ENCODE data around the gene STAC2.
"Not testable (repeated sequence)": the region's sequence is repeated elsewhere in the genome, so short reads cannot be mapped to it uniquely, and the experiment has no call there.

The STAC2 gene

DNA sequence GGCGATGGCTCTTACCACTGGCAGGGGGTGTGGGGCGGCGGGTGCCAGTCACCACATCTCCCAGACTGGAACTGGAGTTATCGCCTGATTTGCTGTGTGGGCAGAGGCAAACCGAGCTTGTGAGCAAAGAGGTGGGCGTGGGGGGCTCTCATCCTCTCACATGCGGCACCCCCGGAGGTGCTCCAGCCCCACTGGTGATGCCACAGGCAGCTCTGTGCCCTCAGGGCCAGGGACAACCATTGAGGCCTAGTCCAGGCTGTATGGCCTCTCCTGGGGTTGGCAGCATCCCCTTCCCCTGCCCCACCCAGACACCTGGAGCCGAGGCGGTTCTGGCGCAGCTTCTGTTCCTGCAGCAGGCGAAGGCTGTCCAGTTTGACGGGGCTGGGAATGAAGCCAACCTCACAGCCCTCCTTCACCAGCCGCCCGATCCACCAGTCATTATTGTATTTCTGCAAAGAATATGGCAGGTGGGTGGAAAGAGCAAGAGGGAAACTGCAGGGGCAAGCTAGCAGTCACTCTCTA is 39.2 kb downstream of the STAC2 start:
- no peak for DNase-seq

DNA sequence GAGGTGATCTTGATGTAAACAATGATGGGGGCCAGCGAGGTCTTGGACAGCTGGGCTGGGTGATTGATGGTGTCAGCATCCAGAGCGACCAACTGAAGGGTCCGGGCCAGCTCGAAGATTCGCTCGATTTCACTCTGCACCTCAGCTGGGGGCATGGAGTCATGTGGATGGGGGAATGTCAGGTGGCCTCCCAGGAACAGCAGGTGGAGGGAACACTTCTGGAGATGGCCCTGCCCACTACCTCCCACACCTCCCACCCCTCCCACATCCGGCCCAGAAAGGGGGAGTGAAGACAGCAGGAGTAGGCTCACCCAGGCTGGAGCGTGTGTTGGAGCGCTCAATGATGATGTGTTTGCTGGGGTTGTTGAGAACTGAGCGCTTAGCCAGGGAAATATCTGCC is 42.0 kb downstream of the STAC2 start:
- no peak for DNase-seq

DNA sequence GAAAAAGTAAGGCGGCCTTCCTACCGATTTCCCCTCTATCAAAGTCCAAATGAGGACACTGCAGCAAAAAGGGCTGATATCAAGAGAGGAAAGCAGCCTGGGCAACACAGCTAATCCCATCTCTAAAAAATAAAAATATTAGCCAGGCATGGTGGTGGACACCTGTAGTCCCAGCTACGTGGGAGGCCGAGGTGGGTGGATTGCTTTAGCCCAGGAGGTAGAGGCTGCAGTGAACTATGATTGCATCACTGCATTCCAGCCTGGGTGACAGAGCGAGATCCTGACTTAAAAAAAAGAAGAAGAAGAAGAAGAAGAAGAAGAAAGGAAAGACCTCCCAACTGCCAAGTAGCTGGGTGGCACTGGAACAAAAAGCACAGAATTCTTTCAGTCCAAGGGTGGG is 42.7 kb downstream of the STAC2 start:
- no peak for DNase-seq

DNA sequence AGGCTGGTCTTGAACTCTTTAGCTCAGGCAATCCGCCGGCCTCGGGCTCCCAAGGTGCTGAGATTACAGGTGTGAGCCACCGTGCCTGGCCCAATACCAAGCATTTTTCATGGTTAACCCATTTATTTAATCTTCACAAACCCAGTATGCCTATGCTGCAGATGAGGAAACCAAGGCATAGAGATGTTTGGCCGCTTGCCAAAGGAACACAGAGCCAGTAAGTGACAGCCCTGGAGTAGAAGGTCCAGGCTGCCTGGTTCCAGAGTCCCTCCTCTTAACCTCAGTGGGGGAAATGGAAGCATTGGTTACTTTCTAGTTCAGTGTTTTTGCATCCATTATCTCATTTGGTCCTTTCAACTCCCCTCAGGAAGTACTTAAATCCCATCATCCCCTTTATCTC is 44.4 kb downstream of the STAC2 start:
- no peak for DNase-seq

DNA sequence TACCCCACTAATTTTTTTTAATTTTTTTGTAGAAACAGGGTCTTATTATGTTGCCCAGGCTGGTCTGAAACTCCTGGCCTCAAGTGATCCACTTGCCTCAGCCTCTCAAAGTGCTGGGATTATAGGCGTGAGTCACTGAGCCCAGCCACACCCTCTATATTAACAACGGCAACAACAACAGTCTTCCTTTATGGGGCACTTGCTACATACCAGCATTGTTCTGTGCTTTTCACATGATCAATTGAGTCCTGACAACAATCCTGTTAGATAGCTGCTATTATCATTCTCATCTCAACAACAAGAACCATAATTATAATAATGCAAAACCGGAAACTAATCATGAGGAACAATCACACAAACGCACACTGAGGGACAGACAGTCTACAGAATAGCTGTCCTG is 47.2 kb downstream of the STAC2 start:
- no peak for DNase-seq

DNA sequence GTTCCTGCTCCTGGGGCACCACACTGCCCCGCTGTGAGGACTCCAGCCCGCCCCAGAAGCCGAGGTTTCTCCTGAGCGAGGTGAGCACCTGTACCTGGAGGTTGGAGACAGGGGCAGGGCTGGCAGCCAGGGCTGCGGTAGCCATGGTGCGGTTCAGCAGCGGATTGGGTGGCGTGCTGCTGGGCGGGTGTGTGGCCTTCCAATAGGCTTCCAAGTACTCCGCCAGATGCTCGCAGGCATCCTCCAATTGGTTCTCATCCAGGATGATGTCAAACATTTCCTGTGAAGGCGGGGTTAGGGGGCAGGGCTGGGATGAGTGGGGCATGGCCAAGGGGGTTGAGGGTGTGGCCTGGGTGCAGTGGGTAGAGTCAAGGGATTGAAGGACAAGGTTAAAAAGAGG is 48.5 kb downstream of the STAC2 start:
- no peak for DNase-seq

DNA sequence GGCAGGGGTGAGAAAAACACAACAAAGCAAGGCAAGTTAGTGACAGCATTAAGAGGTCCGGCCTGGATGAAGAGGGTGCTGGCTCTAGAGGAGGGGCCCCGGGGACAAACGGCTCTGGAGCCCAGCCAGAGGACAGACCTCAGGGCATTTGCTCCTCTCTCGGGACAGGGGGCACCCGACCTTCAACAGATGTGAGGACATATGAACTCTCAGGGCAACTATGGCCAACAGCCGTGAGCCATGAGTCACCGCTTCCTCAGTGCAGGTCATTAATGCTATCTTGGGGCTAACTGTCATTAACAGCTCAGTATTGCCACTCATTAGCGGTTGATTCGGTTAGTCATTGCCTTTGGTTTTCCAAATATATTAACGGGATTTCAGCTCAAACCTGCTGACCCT is 50.1 kb downstream of the STAC2 start:
- DNase-seq, result no peak

DNA sequence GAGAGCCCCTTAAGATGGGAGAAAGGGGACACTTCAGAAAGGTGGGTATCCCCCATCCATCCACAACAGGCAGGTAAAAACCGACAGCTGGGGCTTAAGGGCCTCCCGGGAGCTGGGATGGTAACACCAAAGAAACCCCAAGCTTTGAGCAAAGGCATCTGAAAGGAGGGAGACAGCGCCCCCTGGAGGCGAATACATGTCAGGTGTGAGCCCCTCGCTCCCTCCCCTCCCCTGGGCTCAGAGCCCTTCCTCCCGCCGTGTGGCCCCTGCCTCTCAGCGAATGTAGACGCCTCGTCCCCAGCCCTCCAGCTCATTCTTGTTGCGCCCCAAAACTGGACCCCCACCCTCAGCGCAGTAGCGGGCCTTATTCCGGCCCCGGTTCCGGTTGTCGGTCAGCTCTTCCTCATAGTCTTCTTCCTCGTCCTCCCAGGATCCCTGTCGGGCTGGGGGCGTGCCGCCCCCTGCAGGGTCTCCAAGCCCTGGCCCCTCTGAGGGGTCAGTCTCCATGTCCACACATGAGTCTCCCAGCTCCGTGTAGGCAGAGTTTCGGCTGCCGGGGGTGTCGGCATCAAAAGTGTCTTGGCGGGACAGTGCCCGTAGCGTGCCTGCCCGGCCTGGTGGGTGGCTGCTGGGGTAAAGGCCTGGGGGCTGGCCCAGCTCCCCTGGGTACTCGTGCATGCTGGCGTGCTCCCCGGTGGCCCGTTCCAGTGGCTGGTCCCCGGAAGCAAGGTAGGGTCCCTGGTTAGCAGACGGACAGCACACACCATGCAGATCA is 50.6 kb downstream of the STAC2 start:
- peak; percentile 77 for DNase-seq

DNA sequence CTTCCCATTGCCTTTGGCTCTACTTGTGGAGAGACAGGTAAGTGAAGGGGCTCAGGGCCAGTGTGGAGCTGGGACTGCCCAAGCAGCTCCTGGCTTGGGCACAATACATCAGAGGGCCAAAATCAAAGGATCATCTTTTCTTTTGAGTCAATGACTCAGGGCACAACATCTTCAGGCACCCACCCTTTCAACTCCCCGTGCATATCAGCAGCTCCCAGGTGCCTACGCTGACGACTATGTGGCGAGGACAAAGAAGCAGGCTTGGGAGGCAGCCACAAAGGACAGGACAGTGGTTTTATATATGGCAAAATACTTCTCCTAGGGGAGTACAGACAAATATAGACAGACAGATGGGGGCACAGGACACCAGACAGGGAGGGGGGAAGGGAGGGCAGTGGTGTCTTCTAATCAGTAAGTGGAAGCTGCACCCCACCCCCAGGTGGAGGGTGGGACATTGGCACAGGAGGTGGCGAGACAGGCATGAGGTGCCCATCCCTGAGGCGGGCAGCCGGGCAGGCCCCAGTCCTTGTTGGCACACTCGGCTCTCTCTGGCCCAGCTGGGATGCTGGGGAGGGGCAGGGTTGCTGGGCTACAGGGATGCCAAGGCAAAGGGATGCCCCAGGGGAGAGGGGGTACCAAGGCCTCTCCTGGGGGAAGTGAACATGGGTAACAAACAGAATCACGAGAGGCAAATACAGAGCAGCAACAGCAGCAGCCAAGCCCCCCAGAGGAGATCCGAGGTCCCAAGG is 52.0 kb downstream of the STAC2 start:
- DNase-seq, result no peak

DNA sequence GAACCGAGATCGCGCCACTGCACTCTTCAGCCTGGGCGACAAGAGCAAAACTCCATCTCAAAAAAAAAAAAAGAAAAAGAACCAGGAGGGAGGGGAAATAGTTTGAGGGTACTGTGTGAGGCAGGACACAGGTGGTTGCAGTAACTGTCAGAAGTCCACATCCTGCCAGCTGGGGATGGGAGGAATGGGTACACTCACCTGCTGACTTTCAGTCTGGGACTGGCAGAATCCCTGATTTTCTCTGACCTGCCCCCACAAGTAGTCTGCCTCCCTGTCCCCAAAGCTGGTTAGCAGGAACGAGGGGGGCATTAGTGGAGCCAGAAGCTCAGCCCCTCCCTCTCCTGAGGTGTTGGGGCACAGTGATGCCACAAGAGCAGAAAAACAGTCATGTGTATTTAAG is 52.7 kb downstream of the STAC2 start:
- DNase-seq, result no peak

DNA sequence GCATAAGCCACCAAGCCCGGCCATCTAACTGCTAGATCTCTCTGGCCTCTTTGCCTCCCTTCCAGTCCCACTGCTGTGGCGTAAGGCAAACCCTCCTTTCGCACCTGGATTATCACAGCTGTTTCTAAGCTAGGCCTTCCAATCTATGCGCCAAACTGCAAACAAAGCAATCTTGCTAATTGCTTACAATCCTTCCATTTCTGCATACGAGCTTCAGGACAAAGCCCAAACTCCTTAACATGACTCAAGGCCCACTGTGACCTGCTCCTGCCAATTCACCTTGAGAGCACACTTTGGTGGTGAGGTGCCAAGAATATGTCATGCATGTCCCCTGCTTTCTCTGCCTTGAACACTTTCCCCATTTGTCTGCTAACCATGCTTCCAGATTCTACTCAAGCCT is 53.8 kb downstream of the STAC2 start:
- DNase-seq, result no peak

DNA sequence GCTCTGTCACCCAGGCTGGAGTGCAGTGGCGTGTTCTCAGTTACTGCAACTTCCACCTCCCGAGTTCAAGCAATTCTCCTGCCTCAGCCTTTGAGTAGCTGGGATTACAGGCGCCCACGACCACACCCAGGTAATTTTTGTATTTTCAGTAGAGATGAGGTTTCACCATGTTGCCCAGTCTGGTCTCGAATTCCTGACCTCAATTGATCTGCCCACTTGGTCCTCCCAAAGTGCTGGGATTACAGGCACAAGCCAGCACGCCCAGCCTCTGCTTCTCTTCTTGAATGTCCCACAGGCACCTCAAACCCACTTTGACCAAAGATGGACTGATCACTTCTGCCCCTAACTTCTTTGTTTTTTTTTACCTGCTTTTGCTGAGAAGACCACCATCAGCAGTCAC is 55.2 kb downstream of the STAC2 start:
- DNase-seq, result no peak

DNA sequence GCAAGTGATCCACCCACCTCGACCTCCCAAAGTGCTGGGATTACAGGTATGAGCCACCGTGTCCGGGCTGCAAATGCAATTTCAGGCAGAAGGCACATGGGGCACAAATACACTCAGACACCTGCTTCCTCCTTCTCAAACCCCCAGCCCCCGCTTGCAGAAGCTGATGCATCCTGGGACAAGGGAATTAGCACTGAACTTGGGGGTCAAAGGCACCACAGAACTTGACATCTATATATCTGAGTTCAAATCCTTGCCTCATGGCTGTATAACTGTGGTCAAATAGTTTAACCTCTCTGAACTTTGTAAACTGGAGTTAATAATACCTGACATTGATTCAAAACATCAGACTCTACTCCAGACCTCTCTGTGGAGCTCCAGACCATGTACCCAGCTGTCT is 55.6 kb downstream of the STAC2 start:
- DNase-seq, result no peak

DNA sequence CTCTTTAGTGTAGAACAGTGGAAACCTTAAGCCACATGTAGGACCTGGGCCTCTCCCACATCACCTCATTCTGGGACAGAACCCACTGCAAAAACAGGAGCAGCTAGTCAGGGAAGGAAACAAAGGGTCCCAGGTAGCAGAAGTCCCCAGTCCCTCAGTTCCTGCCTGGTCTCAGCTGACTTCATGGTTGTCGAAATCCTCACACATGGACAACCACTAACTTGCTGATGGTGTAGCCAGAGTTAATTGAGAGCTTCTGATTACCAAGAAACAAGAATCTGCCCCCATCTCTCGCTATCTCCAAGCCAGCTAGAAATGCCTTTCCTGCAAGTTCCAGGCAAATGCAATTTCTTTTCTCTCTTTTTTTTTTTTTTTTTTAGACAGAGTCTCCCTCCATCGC is 56.2 kb downstream of the STAC2 start:
- no peak for DNase-seq

DNA sequence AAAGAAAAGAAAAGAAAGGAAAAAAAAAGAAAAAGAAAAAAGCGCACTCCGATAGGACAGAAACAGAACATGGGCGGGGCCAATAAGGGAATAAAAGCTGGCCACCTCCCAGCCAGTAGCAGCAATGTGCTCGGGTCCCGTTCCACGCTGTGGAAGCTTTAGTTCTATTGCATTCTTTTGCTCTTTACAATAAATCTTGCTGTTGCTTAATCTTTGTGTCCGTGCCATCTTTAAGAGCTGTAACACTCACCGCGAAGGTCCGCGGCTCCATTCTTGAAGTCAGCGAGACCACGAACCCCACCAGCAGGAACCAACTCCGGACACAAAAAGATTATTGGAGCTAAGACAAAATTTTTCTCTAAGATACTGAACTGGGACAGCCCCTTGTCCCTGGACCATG is 56.6 kb downstream of the STAC2 start:
- no peak for DNase-seq

DNA sequence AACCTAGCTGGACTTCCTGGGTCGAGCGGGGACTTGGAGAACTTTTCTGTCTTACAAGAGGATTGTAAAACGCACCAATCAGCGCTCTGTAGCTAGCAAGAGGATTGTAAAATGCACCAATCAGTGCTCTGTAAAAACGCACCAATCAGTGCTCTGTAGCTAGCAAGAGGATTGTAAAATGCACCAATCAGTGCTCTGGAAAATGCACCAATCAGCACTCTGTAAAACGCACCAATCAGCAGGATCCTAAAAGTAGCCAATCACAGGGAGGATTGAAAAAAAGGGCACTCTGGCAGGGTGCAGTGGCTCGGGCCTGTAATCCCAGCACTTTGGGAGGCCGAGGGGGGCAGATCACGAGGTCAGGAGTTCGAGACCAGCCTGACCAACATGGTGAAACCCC is 57.2 kb downstream of the STAC2 start:
- not testable (repeated sequence) for DNase-seq

DNA sequence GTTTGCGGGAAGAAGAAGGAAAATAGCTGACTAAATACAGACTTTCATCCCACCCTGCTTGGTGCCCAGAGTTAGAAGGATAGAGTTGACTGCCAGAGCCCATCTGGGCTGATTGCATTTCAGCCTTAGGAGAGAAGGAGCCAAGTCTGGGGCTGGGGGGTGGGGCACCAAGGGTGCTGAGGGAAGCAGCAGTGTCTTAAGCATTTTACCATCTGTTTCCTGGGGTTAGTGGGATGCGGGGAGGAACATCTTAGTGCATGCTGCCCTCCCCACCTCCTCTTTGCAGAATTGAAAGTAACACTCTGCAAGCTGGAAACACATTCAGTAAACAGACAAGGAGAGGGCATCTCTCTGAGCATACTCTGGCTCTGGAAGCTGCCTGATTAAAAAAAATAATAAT is 58.3 kb downstream of the STAC2 start:
- DNase-seq, result no peak

DNA sequence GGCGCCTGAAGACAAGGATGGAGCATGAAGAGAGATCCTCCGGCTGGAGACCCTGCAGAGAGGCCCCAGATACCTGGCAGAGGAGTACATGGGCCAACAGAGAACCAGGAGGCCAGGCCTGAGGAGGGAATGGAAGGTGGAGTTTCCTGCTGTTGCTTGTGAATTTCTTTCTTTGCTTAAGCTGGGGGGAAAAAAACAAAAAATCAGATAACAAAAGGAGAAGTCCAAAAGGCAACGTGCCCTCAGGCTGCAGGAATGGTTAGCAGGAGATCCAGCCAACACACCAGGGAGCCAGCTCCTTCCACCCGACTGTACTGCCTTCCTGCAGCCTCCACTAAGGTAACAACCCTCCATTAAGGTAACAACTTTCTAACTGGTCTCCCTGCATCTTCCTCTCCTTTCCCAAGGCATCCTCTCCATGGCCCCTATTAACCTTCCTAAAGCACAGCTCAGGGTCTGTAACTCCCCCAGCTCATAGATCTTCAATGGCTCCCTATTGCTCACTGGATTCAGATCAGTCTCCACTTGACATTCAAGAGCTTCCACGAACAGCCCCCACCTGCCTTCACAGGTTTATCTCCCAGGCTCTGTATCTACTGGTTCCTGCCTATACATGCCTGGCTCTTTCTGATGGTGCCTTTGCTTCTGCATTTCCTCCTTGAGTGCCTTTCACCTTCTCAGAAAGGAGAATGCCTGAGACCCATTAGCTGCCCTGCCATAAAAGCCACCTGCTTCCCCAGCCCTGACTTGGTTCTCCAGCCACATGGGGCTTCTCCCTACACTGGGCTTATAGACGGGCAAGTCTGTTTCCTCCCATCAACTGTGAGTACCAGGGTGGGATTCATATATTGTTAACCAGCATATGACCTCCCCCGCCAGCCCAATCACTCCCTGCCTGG is 59.1 kb downstream of the STAC2 start:
- no peak for DNase-seq

DNA sequence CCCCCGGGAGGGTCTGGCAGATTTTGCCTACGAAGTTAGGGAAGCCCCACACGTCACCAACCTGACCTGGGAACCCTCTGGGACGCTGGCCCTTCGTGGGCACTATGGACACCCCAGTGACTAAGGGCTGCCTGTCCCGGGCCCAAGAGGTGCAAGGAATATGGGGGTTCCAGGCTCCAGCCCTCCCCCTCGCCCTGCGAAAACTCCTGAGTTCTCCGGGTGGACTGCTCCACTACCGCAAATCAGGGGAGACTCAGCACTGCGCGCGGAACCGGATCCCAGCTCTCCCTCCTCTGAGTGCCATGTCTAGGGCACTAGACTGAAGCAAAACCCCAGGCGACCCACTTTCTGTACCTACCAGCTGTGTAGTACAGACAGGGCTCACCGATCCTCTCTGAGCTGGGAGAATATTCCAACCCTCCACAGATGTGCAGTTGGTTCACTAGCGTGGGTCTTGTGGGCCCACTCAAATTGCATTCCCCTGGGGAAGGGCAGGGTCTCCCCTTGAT is 59.9 kb downstream of the STAC2 start, which contains the start of gene ARL5C:
Gene ARL5C, minus strand, starts transcription at position 321 of the 509 bp plus-strand sequence. CDS start 401 bp downstream, outside the sequence.
- no peak for DNase-seq

DNA sequence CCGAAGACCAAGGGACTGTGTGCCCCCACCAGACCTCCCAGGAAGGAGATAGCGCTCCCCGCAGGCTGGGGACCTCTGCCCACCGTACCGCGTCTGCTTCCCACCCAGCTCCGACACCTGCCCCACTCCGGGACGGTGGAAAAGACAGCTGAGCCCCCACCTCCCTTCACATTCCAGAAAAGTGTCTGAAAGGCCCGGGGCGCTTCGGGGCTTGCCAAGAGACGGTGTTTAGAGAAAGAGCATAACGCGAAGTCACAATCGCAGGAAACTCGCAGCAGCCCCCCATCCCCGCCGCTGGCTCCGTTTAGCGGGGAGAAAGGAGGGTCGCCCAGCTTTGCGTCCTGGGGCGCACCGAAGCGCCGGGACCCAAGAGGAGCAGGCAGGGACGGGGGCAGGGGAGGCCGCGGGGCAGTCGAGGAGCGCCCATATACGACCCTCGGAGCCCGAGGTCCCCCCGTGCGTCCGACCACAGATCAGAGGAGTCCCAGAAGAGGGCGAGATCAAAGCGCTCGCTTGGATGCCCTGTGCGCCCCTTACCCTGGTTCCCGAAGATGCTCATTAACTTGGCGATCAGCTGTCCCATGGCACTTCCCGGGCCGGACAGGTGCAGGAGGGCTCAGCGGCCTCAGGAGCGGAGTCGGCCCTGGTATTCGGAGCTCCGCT is 60.4 kb downstream of the STAC2 start:
- no peak for DNase-seq

DNA sequence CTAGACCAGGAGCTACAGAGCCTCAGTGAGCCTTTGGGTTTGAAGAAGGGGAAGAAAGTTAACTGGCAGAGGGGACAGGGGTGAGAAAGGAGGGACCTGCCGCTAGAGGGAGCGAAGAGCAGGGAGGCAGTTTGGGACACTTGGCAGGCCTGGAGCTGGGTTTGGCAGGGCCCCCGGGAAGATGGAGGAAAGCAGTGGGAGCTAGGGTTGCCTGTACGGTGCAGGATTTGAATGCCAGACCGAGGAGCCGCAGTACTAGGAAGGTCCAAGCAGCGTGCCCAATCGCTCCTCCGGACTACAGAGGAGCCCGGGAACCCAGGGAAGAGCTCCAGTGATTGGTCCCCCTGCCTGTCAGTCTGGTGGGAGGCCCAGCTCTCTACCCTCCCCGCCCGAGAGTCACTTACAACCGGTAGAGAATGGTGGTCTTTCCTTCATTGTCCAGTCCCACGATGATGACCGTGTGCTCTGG is 61.0 kb downstream of the STAC2 start:
- peak; percentile 62 for DNase-seq

DNA sequence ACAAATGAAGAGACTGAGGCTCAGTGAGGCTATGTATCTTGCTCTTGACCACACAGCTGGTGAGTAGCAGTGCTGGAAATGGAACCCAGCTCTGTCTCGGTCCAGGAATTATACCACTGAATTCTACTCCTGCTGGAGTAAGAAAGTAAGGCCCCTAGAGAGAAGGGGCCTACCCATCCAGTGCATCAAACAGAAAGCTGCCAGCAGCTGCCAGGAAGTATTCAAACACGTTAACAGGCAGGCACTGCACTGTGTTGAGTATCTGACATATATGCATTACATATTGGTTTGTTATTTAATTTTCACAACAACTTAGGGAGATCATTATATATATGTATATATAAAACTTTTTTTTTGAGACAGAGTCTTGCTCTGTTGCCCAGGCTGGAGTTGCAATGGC is 63.8 kb downstream of the STAC2 start:
- no peak for DNase-seq
